Thymus (tissue), 11 donors: ENCODE data around the gene C2orf42. TPM values are rescaled to one million over a fixed set of nuclear protein-coding genes. Genes with fewer than 3 reads are reported as not detected.

Experiments used
- DNase-seq, 9 donors: peaks; one replicate each; pipeline ENCODE4 v3.0.0-alpha.2; 2013; ENCODE audit warnings: low spot score in 9 of 9, low read depth in 6 of 9, missing footprints in 1 of 9
- H3K27ac ChIP-seq, 2 donors: one replicate each; pipeline ENCODE4 v1.5.1; 2013; ENCODE audit warnings: control low read depth in 1 of 2, low read depth in 1 of 2, low read length in 1 of 2, mild to moderate bottlenecking in 1 of 2, moderate library complexity in 1 of 2
- H3K27me3 ChIP-seq, 2 donors: one replicate each; pipeline ENCODE4 v1.5.1; 2013; ENCODE audit warnings: low read length in 1 of 2; ENCODE audit not compliant: control insufficient read depth in 2 of 2, insufficient read depth in 1 of 2
- H3K36me3 ChIP-seq, 2 donors: one replicate each; pipeline ENCODE4 v1.5.1; 2013; ENCODE audit warnings: low read length in 1 of 2, mild to moderate bottlenecking in 1 of 2, moderate library complexity in 1 of 2; ENCODE audit not compliant: control insufficient read depth in 2 of 2, insufficient read depth in 2 of 2
- H3K4me1 ChIP-seq, 2 donors: one replicate each; pipeline ENCODE4 v1.5.1; 2013; ENCODE audit warnings: low read length in 2 of 2; ENCODE audit not compliant: control insufficient read depth in 2 of 2, insufficient read depth in 2 of 2
- H3K4me3 ChIP-seq, 2 donors: one replicate each; pipeline ENCODE4 v1.5.1; 2013; ENCODE audit warnings: low read length in 2 of 2, control low read depth in 1 of 2, mild to moderate bottlenecking in 1 of 2
- H3K9me3 ChIP-seq, 2 donors: one replicate each; pipeline ENCODE4 v1.5.1; 2013; ENCODE audit warnings: low read length in 1 of 2, mild to moderate bottlenecking in 1 of 2; ENCODE audit not compliant: control insufficient read depth in 2 of 2, insufficient read depth in 1 of 2
- WGBS: extraction: QIAGEN DNeasy Blood & Tissue Kit; methylation state at CpG from one replicate; pipeline ENCODE4 v1.1.7; 2013; 5-methylcytosine and 5-hydroxymethylcytosine counted together
- polyA plus RNA-seq: library from polyadenylated mRNA; stranded (reverse); fragments of 200-250 nt; gene quantifications from one replicate; pipeline ENCODE4 v1.2.3, GENCODE V29; 2013
- total RNA-seq: library from RNA; stranded (reverse); fragments of 120-200 nt; gene quantifications from one replicate; pipeline ENCODE4 v1.2.4, GENCODE V29; 2013
- donor health status: healthy.

Gene C2orf42
- total and polyA plus RNA-seq, 2 donors: 15.4 to 15.7 TPM

- no peak overlapping the region for H3K27ac ChIP-seq
Observed at GRCh38 chr2:70211595-70211994, 20.8 kb upstream of the C2orf42 start.

DNA sequence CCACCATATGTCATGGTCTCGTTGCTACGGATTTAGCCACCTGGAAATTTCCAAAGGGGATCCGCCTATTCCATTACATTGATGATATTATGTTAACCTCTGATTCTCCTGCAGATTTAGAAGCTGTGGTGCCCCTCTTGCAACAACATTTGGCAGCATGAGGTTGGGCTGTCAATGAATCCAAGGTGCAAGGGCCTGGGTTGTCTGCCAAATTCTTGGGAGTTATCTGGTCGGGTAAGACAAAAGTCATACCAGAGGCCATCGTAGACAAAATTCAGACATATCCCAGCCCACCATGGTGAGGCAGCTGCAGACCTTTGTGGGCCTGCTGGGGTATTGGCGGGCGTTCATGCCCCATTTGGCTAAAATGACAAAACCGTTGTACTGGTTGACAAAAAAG lies 13.6 kb upstream of the C2orf42 start:
- Histone ChIP-seq H3K4me1 (no peaks in the 10 kb centered on the region), H3K27ac (no peak overlapping the region), H3K36me3 (peaks cover 5 to 6% of the 10 kb centered on the region in 2 donors), H3K9me3 (no peaks in the 10 kb centered on the region), H3K27me3 (no peaks in the 10 kb centered on the region), H3K4me3 (no peak overlapping the region)
- no peak for DNase-seq
- 97% methylated on average over 8 of the region's 8 CpGs for WGBS

More at GRCh38 chr2:70211595-70211994, 20.8 kb upstream of the C2orf42 start:
- 98% methylated on average over 2 of the region's 2 CpGs for WGBS
- no peak for DNase-seq
- Histone ChIP-seq H3K36me3 (peaks cover 24 to 55% of the 10 kb centered on the region in 2 donors), H3K9me3 (no peaks in the 10 kb centered on the region), H3K4me3 (no peak overlapping the region), H3K27me3 (no peaks in the 10 kb centered on the region), H3K4me1 (no peaks in the 10 kb centered on the region)

DNA sequence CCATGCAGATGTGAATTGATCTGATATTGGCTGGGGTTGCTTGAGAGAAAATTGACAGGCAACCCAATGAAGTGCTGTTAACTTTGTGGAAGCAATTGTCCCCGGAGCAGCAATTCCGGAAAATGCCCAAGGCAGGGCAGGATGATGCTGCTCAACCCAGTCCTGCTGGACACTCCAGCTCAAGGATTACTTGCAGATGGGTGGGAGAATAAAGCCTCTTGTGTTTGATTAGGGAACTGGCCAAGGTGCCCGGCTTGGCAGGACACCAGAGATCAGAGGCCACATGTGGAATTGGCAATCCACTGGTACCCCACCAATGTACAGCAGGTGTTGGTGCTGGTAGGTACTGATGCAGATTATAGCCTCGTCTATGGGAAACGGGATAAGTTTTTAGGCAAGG lies 12.3 kb upstream of the C2orf42 start:
- H3K4me1 ChIP-seq: no peaks in the 10 kb centered on the region

GRCh38 chr2:70202236-70202806 lies 11.5 kb upstream of the C2orf42 start:
- no peak for DNase-seq
- H3K27ac ChIP-seq: no peak overlapping the region
- 94% methylated on average over 9 of the region's 9 CpGs for WGBS
- no peaks in the 10 kb centered on the region for H3K36me3 ChIP-seq
- H3K4me1 ChIP-seq: no peaks in the 10 kb centered on the region
- no peaks in the 10 kb centered on the region for H3K9me3 ChIP-seq
- H3K27me3 ChIP-seq: no peaks in the 10 kb centered on the region
- H3K4me3 ChIP-seq: no peak overlapping the region

More for the DNA sequence above, 12.3 kb upstream of the C2orf42 start:
- Histone ChIP-seq H3K27ac (no peak overlapping the region), H3K9me3 (no peaks in the 10 kb centered on the region), H3K4me3 (no peak overlapping the region), H3K36me3 (peaks cover 2 to 5% of the 10 kb centered on the region in 2 donors), H3K27me3 (no peaks in the 10 kb centered on the region)
- no peak for DNase-seq
- 96% methylated on average over 5 of the region's 5 CpGs for WGBS

- H3K36me3 ChIP-seq: no peaks in the 10 kb centered on the region
- DNase-seq: no peak
- H3K27me3 ChIP-seq: no peaks in the 10 kb centered on the region
- H3K9me3 ChIP-seq: no peaks in the 10 kb centered on the region
- WGBS: 95% methylated on average over 6 of the region's 6 CpGs
- H3K4me3 ChIP-seq: no peak overlapping the region
- H3K27ac ChIP-seq: no peak overlapping the region
- H3K4me1 ChIP-seq: no peaks in the 10 kb centered on the region
Observed at GRCh38 chr2:70201831-70202230, 11.0 kb upstream of the C2orf42 start.

GRCh38 chr2:70201225-70201768 lies 10.5 kb upstream of the C2orf42 start:
- WGBS: 78% methylated on average over 3 of the region's 3 CpGs

GRCh38 chr2:70199320-70199864 lies 8.6 kb upstream of the C2orf42 start:
- DNase-seq: no peak
- Histone ChIP-seq H3K27ac (no peak overlapping the region), H3K36me3 (no peaks in the 10 kb centered on the region), H3K4me1 (no peaks in the 10 kb centered on the region), H3K4me3 (no peak overlapping the region), H3K27me3 (no peaks in the 10 kb centered on the region), H3K9me3 (no peaks in the 10 kb centered on the region)
- 93% methylated on average over 4 of the region's 4 CpGs for WGBS

More at GRCh38 chr2:70201225-70201768, 10.5 kb upstream of the C2orf42 start:
- Histone ChIP-seq H3K4me3 (no peak overlapping the region), H3K4me1 (no peaks in the 10 kb centered on the region), H3K27me3 (no peaks in the 10 kb centered on the region), H3K36me3 (no peaks in the 10 kb centered on the region), H3K9me3 (no peaks in the 10 kb centered on the region), H3K27ac (no peak overlapping the region)
- no peak for DNase-seq

DNA sequence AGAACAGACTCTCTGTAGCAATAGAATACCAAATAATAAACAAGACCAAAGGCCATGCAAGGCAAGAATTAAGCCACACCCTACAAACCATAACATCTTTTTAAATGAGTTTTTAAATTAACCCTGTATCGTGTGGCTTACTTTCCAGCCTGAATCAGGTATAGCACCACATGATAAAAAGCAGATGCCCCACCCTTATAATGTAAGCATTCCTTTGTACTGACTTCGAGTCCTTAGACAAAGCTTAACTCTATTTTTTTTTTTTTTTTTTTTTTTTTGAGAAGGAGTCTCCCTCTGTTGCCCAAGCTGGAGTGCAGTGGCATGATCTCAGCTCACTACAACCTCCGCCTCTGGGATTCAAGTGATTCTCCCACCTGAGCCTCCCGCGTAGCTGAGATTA lies 1.7 kb upstream of the C2orf42 start:
- H3K27me3 ChIP-seq: no peaks in the 10 kb centered on the region
- no peaks in the 10 kb centered on the region for H3K9me3 ChIP-seq
- H3K27ac ChIP-seq: no peak overlapping the region
- no peak overlapping the region for H3K4me3 ChIP-seq
- no peaks in the 10 kb centered on the region for H3K36me3 ChIP-seq
- 97% methylated on average over 5 of the region's 5 CpGs for WGBS
- peaks cover 0 to 4% of the 10 kb centered on the region in 2 donors for H3K4me1 ChIP-seq
- no peak for DNase-seq

DNA sequence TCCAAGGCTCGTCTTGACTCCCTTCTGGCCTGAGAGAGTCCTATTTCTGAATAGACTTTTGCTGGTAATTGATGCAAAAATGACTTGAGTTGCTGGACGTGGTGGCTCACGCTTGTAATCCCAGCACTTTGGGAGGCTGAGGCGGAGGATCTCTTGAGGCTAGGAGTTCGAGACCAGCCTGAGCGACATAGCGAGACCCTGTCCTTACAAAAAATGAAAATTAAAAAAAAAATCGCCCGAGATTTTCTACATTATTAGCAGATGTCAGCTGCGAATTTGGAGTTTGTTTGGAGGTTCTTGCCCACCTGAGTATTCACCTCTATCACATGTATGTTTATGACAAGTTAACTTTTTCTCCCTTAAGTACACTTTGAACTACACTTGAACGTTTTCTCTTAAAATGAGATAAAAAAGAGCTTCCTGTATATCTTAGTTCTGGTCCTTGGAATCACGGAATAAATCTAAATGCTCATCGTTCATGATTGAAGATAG lies 471 bp upstream of the C2orf42 start:
- Histone ChIP-seq H3K9me3 (no peaks in the 10 kb centered on the region), H3K36me3 (no peaks in the 10 kb centered on the region), H3K27me3 (no peaks in the 10 kb centered on the region), H3K27ac (peak overlapping the region; percentile 83 to 95), H3K4me1 (peaks cover 0 to 4% of the 10 kb centered on the region in 2 donors), H3K4me3 (peak overlapping the region; percentile 79 to 82)
- no peak for DNase-seq
- WGBS: 82% methylated on average over 13 of the region's 13 CpGs
